IMR-90 (cell line): Measurements from ENCODE around the gene IL6ST. TPM values are rescaled to one million over a fixed set of nuclear protein-coding genes. Genes with fewer than 3 reads are reported as not detected.

Source experiments
- ATAC-seq: fragments of 200-7000 bp; cut with Tn5 transposase; 2 replicates; pipeline ENCODE4 v1.9.1; 2020; ENCODE audit warnings: low read depth, mild to moderate bottlenecking, moderate library complexity
- BruUV-seq: library from RNA; stranded (reverse); fragments of 400-500 nt; replicated peaks from 2 replicates; lab custom pipeline; 2021; lab: Mats Ljungman, UMichigan
- CTCF ChIA-PET: fragments of 300-600 bp; formaldehyde crosslinking; extraction: SDS; loops from one replicate; lab custom pipeline; 2021; ENCODE audit warnings: antibody characterized with exemption; lab: Yijun Ruan, JAX
- POLR2A ChIA-PET: fragments of 300-600 bp; sonication (Branson Sonifier 250); formaldehyde crosslinking; loops from one replicate; lab custom pipeline; 2022; ENCODE audit warnings: antibody characterized with exemption; ENCODE audit not compliant: unreplicated experiment; lab: Charles Lee
- DNase-seq: peaks from one replicate; pipeline ENCODE4 v3.0.0; 2013
- H2AFZ ChIP-seq: replicated peaks from 2 replicates; pipeline ENCODE3; 2013; ENCODE audit warnings: low read length, mild to moderate bottlenecking; ENCODE audit not compliant: poor library complexity
- H2AK5ac ChIP-seq: 2 replicates; pipeline ENCODE4 v1.6.1; 2013; ENCODE audit warnings: low read depth, low read length, inconsistent platforms
- H2AK9ac ChIP-seq: replicated peaks from 2 replicates; pipeline ENCODE3; 2013; ENCODE audit warnings: mild to moderate bottlenecking, low read depth, low read length, moderate library complexity; ENCODE audit not compliant: poor library complexity
- H2BK120ac ChIP-seq: 2 replicates; pipeline ENCODE4 v1.6.1; 2013; ENCODE audit warnings: low read depth, low read length, inconsistent platforms
- H2BK15ac ChIP-seq: 3 replicates; pipeline ENCODE4 v1.6.1; 2013; ENCODE audit warnings: low read depth, low read length, inconsistent platforms
- H2BK20ac ChIP-seq: 2 replicates; pipeline ENCODE4 v1.6.1; 2013; ENCODE audit warnings: low read depth, mild to moderate bottlenecking, inconsistent platforms, low read length, moderate library complexity
- H2BK5ac ChIP-seq: 2 replicates; pipeline ENCODE4 v1.6.1; 2013; ENCODE audit warnings: mild to moderate bottlenecking, low read depth, low read length, inconsistent platforms; ENCODE audit not compliant: poor library complexity, severe bottlenecking
- H3K14ac ChIP-seq: replicated peaks from 2 replicates; pipeline ENCODE4 v1.6.1; 2013; ENCODE audit warnings: low read depth, low read length, inconsistent platforms
- H3K18ac ChIP-seq: 2 replicates; pipeline ENCODE4 v1.6.1; 2013; ENCODE audit warnings: low read depth, low read length, control low read depth
- H3K23ac ChIP-seq: 2 replicates; pipeline ENCODE4 v1.6.1; 2013; ENCODE audit warnings: low read depth, low read length, inconsistent platforms
- H3K27ac ChIP-seq: 2 replicates; pipeline ENCODE4 v1.5.1; 2013; ENCODE audit warnings: mild to moderate bottlenecking, control low read depth, low read length; ENCODE audit not compliant: insufficient read depth
- H3K27me3 ChIP-seq: 2 replicates; pipeline ENCODE4 v1.6.1; 2013; ENCODE audit warnings: low read length; ENCODE audit not compliant: control insufficient read depth, insufficient read depth
- H3K36me3 ChIP-seq: 2 replicates; pipeline ENCODE4 v1.6.1; 2013; ENCODE audit warnings: low read length, mixed read lengths; ENCODE audit not compliant: control insufficient read depth, insufficient read depth
- H3K4ac ChIP-seq: 2 replicates; pipeline ENCODE4 v1.6.1; 2013; ENCODE audit warnings: low read depth, low read length, inconsistent platforms
- H3K4me1 ChIP-seq: 2 replicates; pipeline ENCODE4 v1.6.1; 2013; ENCODE audit warnings: low read length, mixed read lengths; ENCODE audit not compliant: control insufficient read depth, insufficient read depth
- H3K4me2 ChIP-seq: 2 replicates; pipeline ENCODE4 v1.6.1; 2013; ENCODE audit warnings: low read depth, mild to moderate bottlenecking, control low read depth, low read length, moderate library complexity
- H3K4me3 ChIP-seq: 2 replicates; pipeline ENCODE4 v1.5.1; 2013; ENCODE audit warnings: low read depth, mild to moderate bottlenecking, control low read depth, low read length, moderate library complexity; ENCODE audit not compliant: insufficient read depth
- H3K56ac ChIP-seq: 2 replicates; pipeline ENCODE4 v1.6.1; 2013; ENCODE audit warnings: low read length, inconsistent platforms; ENCODE audit not compliant: insufficient read depth; ENCODE audit errors: extremely low read depth
- H3K79me1 ChIP-seq, 2 experiments: 2 replicates each; pipeline ENCODE4 v1.6.1; 2013; ENCODE audit warnings: low read length in 2 of 2, inconsistent platforms in 1 of 2, low read depth in 1 of 2
- H3K9ac ChIP-seq: 2 replicates; pipeline ENCODE4 v1.6.1; 2013; ENCODE audit warnings: low read depth, low read length, control low read depth
- H3K9me1 ChIP-seq: 2 replicates; pipeline ENCODE4 v1.6.1; 2013; ENCODE audit warnings: low read length, inconsistent platforms; ENCODE audit not compliant: insufficient read depth
- H3K9me3 ChIP-seq: 2 replicates; pipeline ENCODE4 v1.6.1; 2013; ENCODE audit warnings: low read length; ENCODE audit not compliant: control insufficient read depth, insufficient read depth
- H4K20me1 ChIP-seq: 2 replicates; pipeline ENCODE4 v1.6.1; 2013; ENCODE audit warnings: low read length, inconsistent platforms; ENCODE audit not compliant: insufficient read depth
- H4K5ac ChIP-seq: 2 replicates; pipeline ENCODE4 v1.6.1; 2013; ENCODE audit warnings: mild to moderate bottlenecking, low read depth, low read length, control low read depth
- H4K8ac ChIP-seq, 2 experiments: 2 replicates each; pipeline ENCODE4 v1.6.1; 2013; ENCODE audit warnings: low read depth in 2 of 2, low read length in 2 of 2, control low read depth in 1 of 2, inconsistent platforms in 1 of 2
- H4K91ac ChIP-seq: 2 replicates; pipeline ENCODE4 v1.6.1; 2013; ENCODE audit warnings: low read depth, low read length, inconsistent platforms; ENCODE audit not compliant: insufficient read depth
- CEBPB ChIP-seq: IDR thresholded peaks from 2 replicates; pipeline ENCODE4 v1.6.1; 2012; ENCODE audit warnings: low read depth, low read length, improper control_type of control experiment
- SMC3 ChIP-seq: fragments of 150-350 bp; IDR thresholded peaks from 2 replicates; pipeline ENCODE4 v1.6.1; 2016; ENCODE audit warnings: low read depth, mild to moderate bottlenecking, antibody characterized with exemption, low read length, moderate library complexity
- WGBS, 2 experiments: methylation state at CpG; one replicate each; pipeline versions ENCODE4 v1.1.5 to v1.1.7; 2013; ENCODE audit warnings: missing lambda C conversion rate in 2 of 2; ENCODE audit not compliant: insufficient read length in 1 of 2; ENCODE audit errors: extremely low coverage in 2 of 2; 5-methylcytosine and 5-hydroxymethylcytosine counted together
- dilution Hi-C: fragments of 300-500 bp; cut with HindIII; formaldehyde crosslinking; loops from one replicate; pipeline ENCODE4 v1.14.3; 2018; ENCODE audit warnings: low sequenced_read_pairs; ENCODE audit not compliant: unreplicated experiment
- in situ Hi-C: fragments of 300-500 bp; cut with MboI; formaldehyde crosslinking; loops from 3 replicates; pipeline ENCODE4 v1.14.3; 2019; ENCODE audit warnings: low sequenced_read_pairs, inconsistent platforms, mixed read lengths
- intact Hi-C: fragments of 100-400 bp; cut with micrococcal nuclease; formaldehyde crosslinking; loops from 2 replicates; pipeline ENCODE4 v1.10.0; 2022
- polyA plus RNA-seq, 3 experiments: library from polyadenylated mRNA; depleted of rRNA; stranded (reverse); fragments of >200 nt; gene quantifications; 2 replicates each; pipeline ENCODE4 v1.2.3, GENCODE V29; 2012; ENCODE audit warnings: low replicate concordance in 1 of 3
- total RNA-seq: library from RNA; depleted of rRNA; stranded (reverse); fragments of >200 nt; gene quantifications from 2 replicates; pipeline ENCODE4 v1.2.3, GENCODE V29; 2012

IL6ST gene
- total and polyA plus RNA-seq, 2 of the 4 experiments (the other 2 are of a cell fraction), result 90.6 to 506 TPM

DNA sequence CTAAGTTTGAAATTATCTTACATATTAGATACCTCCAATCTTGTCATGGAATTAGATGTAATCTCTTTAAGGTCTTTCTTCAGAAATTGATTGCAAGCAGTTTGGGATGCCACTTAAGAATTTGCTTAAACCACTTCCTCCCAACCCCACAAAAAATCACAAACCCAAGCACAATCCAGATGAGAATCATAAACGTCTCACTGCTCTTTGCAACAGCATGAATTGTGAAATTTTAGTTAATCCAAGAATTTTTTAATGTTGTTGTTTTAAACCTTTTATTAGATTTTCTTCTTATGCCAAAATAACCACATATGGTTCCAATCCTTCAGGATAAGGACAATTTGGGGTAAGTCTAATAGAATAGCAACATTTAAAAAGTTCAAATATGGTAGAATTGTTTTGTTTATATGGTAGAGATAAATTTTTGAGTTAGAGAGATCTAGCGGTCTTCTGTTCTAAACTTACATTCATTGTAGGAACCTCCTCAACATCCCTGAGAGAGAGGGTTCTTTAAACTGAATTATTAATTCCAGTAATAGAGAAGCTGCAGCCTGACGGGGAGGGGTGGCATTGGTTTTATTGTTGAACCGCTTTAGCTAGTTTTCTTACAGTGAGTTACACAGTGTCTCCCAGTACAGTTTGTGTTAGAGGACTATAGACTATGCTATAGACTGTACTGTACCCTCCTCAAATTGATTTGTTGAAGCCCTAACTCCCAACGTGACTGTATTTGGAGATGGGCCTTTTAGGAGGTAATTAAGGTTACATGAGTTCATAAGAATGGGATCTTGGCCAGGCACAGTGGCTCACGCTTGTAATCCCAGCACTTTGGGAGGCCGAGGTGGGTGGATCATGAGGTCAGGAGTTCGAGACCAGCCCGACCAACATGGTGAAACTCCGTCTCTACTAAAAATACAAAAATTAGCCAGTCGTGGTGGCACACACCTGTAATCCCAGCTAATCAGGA lies 24.8 kb upstream of the IL6ST start:
- Histone ChIP-seq H3K4me2 (no peak overlapping the region; the same call in 1 of the 2 replicates), H3K4me3 (no peak overlapping the region), H4K20me1 (no peaks in the 10 kb centered on the region), H2AK9ac (no peak overlapping the region), H4K5ac (peak overlapping the region; percentile 48; the same call in 1 of the 2 replicates), H3K4ac (no peak overlapping the region; the same call in 1 of the 2 replicates), H2AFZ (no peak overlapping the region), H3K27me3 (no peaks in the 10 kb centered on the region), H3K9ac (no peak overlapping the region), H3K79me1 (no peaks in the 10 kb centered on the region), H3K36me3 (no peaks in the 10 kb centered on the region), H4K8ac (no peak overlapping the region), H4K91ac (peak overlapping the region; percentile 12; the same call in 1 of the 2 replicates), H2BK15ac (peak overlapping the region; percentile 92; the same call in 2 of the 3 replicates), H3K27ac (peak overlapping the region; percentile 77; the same call in 1 of the 2 replicates), H2BK5ac (no peak overlapping the region), H3K18ac (peak overlapping the region; percentile 77), H3K14ac (peak overlapping the region; percentile 37; the same call in 1 of the 2 replicates), H3K4me1 (peaks cover 5% of the 10 kb centered on the region; the same call in 1 of the 2 replicates), H3K9me1 (no peaks in the 10 kb centered on the region), H2BK20ac (peak overlapping the region; percentile 62; the same call in 1 of the 2 replicates), H3K23ac (peak overlapping the region; percentile 82; the same call in 1 of the 2 replicates), H2AK5ac (peak overlapping the region; percentile 39; the same call in 1 of the 2 replicates), H3K9me3 (peaks cover 2% of the 10 kb centered on the region; the same call in 1 of the 2 replicates), H2BK120ac (peak overlapping the region; percentile 72; the same call in 1 of the 2 replicates), H3K56ac (no peak overlapping the region)
- ChIA-PET POLR2A (interaction anchor here (0.6 to 0.7 kb wide), 2 partner anchors 15 to 221 kb away, joined by 4 read pairs; no protein-coding TSS in a partner anchor), CTCF (no interaction called here)
- 60% methylated on average over 3 of the region's 11 CpGs; no CpG with 5 or more reads in 1 of the 2 experiments for WGBS, 2 experiments
- no TSS peak for BruUV-seq
- ATAC-seq, result peak; percentile 48
- dilution Hi-C loops, result no loop called here
- TF ChIP-seq SMC3, result no peak
- peak; percentile 42; the same call in 1 of the 2 replicates for TF ChIP-seq CEBPB
- peak; percentile 40 for DNase-seq
- in situ Hi-C loops, result no loop called here
- intact Hi-C loops, result no loop called here
